ENCODE data around the gene ZNF544.

ZNF544 gene

DNA sequence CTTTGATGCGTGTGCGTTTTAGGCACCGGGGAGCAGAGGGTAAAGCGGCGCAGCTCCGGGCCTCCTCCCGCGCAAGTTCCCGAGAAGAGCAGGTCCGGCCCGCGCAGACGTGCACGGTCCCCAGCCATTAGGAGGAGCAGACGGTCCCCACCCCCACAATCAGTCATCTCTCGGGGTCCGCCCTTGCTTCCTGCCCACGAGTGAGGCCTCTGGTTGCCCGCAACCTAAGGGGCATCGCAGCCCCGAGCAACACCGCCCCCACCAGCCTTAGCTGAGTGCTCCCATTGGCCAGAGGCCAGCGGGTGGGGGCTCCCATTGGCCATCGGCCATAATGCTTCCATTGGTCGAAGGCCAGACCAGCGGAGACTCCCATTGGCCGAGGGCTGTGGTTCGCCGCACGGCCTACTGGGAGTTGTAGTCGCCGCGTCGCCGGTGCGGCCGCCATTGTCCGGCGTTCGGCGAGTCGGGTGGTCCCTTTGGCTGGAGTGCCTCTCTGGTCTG lies 49.9 kb downstream of the ZNF544 start, which contains the start of gene ZNF8:
Gene ZNF8, plus strand, starts transcription at position 415 of the 501 bp plus-strand sequence. CDS start 127 bp downstream, outside the sequence.
- CTCF ChIA-PET: no interaction called here
- Histone ChIP-seq H3K36me3 (ENCODE audit: control insufficient read depth in 2 of 2, insufficient read depth in 1 of 2, low read length in 2 of 2) (peaks cover 43 to 49% of the 10 kb centered on the region in 2 experiments), H3K4me3 (ENCODE audit: low read depth, low read length) (peak within 1 kb of the TSS; percentile 87), H3K4me1 (ENCODE audit: control insufficient read depth, insufficient read depth, low read length) (no peaks in the 10 kb centered on the region), H3K27ac (ENCODE audit: extremely low read depth, low read depth, low read length) (peak within 1 kb of the TSS; percentile 82), H3K9me3 (ENCODE audit: control insufficient read depth, insufficient read depth, low read depth, low read length) (no peaks in the 10 kb centered on the region)
- POLR2A ChIA-PET: interaction anchor here (0.6 to 2.1 kb wide), 18 partner anchors 9 to 265 kb away, joined by 3 to 13 read pairs (median 6); partner anchors contain the start of genes ERVK3-1, TRIM28, ZBTB45 and ZNF497
- TF ChIP-seq ZEB2 (tag by site-specific recombination; IDR thresholded peaks at IDR 0.05) (peak; percentile 58; the same call in 1 of the 2 replicates), ZNF416 (tag by site-specific recombination; IDR thresholded peaks at IDR 0.05) (no peak), GLIS1 (tag by site-specific recombination; IDR thresholded peaks at IDR 0.05) (peak; percentile 68), ZNF510 (tag by site-specific recombination; IDR thresholded peaks at IDR 0.05; ENCODE audit: insufficient replicate concordance) (no peak), ZBTB11 (tag by site-specific recombination; conservative IDR thresholded peaks at IDR 0.05; ENCODE audit: low read depth) (peak; percentile 66), OVOL3 (tag by site-specific recombination; IDR thresholded peaks at IDR 0.05) (no peak), ZNF138 (tag by site-specific recombination; IDR thresholded peaks at IDR 0.05; ENCODE audit: borderline replicate concordance) (no peak), ZBTB17 (tag by site-specific recombination; IDR thresholded peaks at IDR 0.05) (peak; percentile 83), KLF17 (tag by site-specific recombination; IDR thresholded peaks at IDR 0.05) (peak; percentile 23; the same call in 1 of the 2 replicates), KLF7 (tag by site-specific recombination; IDR thresholded peaks at IDR 0.05; ENCODE audit: borderline replicate concordance) (peak; percentile 61; the same call in 1 of the 2 replicates), ZBTB20 (tag by site-specific recombination; IDR thresholded peaks at IDR 0.05) (peak; percentile 63), GLIS2 (tag by site-specific recombination; IDR thresholded peaks at IDR 0.05) (peak; percentile 96), HIC1 (tag by site-specific recombination; IDR thresholded peaks at IDR 0.05) (peak; percentile 100), ZNF174 (tag by site-specific recombination; IDR thresholded peaks at IDR 0.05) (no peak), ZNF580 (tag by site-specific recombination; IDR thresholded peaks at IDR 0.05) (peak; percentile 60; the same call in 1 of the 2 replicates), ZNF544 (tag by site-specific recombination; IDR thresholded peaks at IDR 0.05) (no peak), ZFHX2 (tag by site-specific recombination; conservative IDR thresholded peaks at IDR 0.05) (peak; percentile 96), ZNF501 (tag by site-specific recombination; IDR thresholded peaks at IDR 0.05) (peak; percentile 27; the same call in 1 of the 2 replicates), KLF9 (tag by site-specific recombination; IDR thresholded peaks at IDR 0.05; ENCODE audit: low read depth) (peak; percentile 71), SP3 (tag by site-specific recombination; IDR thresholded peaks at IDR 0.05) (peak; percentile 88), ZNF692 (tag by site-specific recombination; IDR thresholded peaks at IDR 0.05) (peak; percentile 75; the same call in 1 of the 2 replicates)
- TF ChIP-seq, protein P1, sequence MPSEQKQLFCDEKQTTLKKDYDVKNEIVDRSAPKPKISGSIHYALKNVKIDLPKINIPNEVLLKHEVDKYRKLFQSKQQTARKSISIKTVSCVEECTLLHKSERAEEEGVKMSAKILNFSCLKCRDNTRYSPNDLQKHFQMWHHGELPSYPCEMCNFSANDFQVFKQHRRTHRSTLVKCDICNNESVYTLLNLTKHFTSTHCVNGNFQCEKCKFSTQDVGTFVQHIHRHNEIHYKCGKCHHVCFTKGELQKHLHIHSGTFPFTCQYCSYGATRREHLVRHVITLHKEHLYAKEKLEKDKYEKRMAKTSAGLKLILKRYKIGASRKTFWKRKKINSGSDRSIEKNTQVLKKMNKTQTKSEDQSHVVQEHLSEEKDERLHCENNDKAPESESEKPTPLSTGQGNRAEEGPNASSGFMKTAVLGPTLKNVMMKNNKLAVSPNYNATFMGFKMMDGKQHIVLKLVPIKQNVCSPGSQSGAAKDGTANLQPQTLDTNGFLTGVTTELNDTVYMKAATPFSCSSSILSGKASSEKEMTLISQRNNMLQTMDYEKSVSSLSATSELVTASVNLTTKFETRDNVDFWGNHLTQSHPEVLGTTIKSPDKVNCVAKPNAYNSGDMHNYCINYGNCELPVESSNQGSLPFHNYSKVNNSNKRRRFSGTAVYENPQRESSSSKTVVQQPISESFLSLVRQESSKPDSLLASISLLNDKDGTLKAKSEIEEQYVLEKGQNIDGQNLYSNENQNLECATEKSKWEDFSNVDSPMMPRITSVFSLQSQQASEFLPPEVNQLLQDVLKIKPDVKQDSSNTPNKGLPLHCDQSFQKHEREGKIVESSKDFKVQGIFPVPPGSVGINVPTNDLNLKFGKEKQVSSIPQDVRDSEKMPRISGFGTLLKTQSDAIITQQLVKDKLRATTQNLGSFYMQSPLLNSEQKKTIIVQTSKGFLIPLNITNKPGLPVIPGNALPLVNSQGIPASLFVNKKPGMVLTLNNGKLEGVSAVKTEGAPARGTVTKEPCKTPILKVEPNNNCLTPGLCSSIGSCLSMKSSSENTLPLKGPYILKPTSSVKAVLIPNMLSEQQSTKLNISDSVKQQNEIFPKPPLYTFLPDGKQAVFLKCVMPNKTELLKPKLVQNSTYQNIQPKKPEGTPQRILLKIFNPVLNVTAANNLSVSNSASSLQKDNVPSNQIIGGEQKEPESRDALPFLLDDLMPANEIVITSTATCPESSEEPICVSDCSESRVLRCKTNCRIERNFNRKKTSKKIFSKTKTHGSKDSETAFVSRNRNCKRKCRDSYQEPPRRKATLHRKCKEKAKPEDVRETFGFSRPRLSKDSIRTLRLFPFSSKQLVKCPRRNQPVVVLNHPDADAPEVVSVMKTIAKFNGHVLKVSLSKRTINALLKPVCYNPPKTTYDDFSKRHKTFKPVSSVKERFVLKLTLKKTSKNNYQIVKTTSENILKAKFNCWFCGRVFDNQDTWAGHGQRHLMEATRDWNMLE (tag by site-specific recombination; conservative IDR thresholded peaks at IDR 0.05; ENCODE audit: low read depth): peak; percentile 13; the same call in 1 of the 2 replicates

Data from HEK293 (cell line).